Measurements from ENCODE around the gene EMC10.

Gene EMC10

GRCh38 chr19:50467566-50467965 is 8.7 kb upstream of the EMC10 start:
- H3K9me3 ChIP-seq (ENCODE audit: control insufficient read depth, insufficient read depth, low read depth, low read length) = no peaks in the 10 kb centered on the region
- H3K27ac ChIP-seq (ENCODE audit: extremely low read depth, low read depth, low read length) = no peak overlapping the region
- no peak for TF ChIP-seq TSHZ1 (tag by site-specific recombination; IDR thresholded peaks at IDR 0.05; ENCODE audit: borderline replicate concordance)
- TF ChIP-seq, protein P1, sequence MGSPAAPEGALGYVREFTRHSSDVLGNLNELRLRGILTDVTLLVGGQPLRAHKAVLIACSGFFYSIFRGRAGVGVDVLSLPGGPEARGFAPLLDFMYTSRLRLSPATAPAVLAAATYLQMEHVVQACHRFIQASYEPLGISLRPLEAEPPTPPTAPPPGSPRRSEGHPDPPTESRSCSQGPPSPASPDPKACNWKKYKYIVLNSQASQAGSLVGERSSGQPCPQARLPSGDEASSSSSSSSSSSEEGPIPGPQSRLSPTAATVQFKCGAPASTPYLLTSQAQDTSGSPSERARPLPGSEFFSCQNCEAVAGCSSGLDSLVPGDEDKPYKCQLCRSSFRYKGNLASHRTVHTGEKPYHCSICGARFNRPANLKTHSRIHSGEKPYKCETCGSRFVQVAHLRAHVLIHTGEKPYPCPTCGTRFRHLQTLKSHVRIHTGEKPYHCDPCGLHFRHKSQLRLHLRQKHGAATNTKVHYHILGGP (tag by site-specific recombination; IDR thresholded peaks at IDR 0.05) = no peak
- no peak for TF ChIP-seq ZNF449 (tag by site-specific recombination; IDR thresholded peaks at IDR 0.05)
- no peak for TF ChIP-seq ZBTB8A (tag by site-specific recombination; IDR thresholded peaks at IDR 0.05)
- TF ChIP-seq ZNF692 (tag by site-specific recombination; IDR thresholded peaks at IDR 0.05) = no peak
- no peak for TF ChIP-seq ZNF610 (tag by site-specific recombination; IDR thresholded peaks at IDR 0.05; ENCODE audit: borderline replicate concordance)
- no peak for TF ChIP-seq TCF7L2 (IDR thresholded peaks at IDR 0.05; ENCODE audit: borderline replicate concordance, low read depth, low read length)
- TF ChIP-seq ZNF362 (tag by site-specific recombination; IDR thresholded peaks at IDR 0.05) = no peak
- TF ChIP-seq PRDM10 (tag by site-specific recombination; IDR thresholded peaks at IDR 0.05) = no peak
- TF ChIP-seq ZNF792 (tag by site-specific recombination; IDR thresholded peaks at IDR 0.05) = no peak
- no peak for TF ChIP-seq ZNF433 (tag by site-specific recombination; IDR thresholded peaks at IDR 0.05; ENCODE audit: low read depth)
- TF ChIP-seq, protein P2, sequence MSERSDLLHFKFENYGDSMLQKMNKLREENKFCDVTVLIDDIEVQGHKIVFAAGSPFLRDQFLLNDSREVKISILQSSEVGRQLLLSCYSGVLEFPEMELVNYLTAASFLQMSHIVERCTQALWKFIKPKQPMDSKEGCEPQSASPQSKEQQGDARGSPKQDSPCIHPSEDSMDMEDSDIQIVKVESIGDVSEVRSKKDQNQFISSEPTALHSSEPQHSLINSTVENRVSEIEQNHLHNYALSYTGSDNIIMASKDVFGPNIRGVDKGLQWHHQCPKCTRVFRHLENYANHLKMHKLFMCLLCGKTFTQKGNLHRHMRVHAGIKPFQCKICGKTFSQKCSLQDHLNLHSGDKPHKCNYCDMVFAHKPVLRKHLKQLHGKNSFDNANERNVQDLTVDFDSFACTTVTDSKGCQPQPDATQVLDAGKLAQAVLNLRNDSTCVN (tag by site-specific recombination; optimal IDR thresholded peaks at IDR 0.05) = no peak
- TF ChIP-seq, protein P3, sequence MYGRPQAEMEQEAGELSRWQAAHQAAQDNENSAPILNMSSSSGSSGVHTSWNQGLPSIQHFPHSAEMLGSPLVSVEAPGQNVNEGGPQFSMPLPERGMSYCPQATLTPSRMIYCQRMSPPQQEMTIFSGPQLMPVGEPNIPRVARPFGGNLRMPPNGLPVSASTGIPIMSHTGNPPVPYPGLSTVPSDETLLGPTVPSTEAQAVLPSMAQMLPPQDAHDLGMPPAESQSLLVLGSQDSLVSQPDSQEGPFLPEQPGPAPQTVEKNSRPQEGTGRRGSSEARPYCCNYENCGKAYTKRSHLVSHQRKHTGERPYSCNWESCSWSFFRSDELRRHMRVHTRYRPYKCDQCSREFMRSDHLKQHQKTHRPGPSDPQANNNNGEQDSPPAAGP (tag by site-specific recombination; IDR thresholded peaks at IDR 0.05) = no peak
- TF ChIP-seq, protein P4, sequence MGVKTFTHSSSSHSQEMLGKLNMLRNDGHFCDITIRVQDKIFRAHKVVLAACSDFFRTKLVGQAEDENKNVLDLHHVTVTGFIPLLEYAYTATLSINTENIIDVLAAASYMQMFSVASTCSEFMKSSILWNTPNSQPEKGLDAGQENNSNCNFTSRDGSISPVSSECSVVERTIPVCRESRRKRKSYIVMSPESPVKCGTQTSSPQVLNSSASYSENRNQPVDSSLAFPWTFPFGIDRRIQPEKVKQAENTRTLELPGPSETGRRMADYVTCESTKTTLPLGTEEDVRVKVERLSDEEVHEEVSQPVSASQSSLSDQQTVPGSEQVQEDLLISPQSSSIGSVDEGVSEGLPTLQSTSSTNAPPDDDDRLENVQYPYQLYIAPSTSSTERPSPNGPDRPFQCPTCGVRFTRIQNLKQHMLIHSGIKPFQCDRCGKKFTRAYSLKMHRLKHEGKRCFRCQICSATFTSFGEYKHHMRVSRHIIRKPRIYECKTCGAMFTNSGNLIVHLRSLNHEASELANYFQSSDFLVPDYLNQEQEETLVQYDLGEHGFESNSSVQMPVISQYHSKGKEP (tag by site-specific recombination; IDR thresholded peaks at IDR 0.05) = no peak
- H3K36me3 ChIP-seq (ENCODE audit: control insufficient read depth in 2 of 2, insufficient read depth in 1 of 2, low read length in 2 of 2) = no peaks in the 10 kb centered on the region
- ChIA-PET CTCF (interaction anchor here (1.3 kb wide), 1 partner anchor 110 kb away, joined by 5 read pairs; no protein-coding TSS in a partner anchor), POLR2A (no interaction called here)
- H3K4me1 ChIP-seq (ENCODE audit: control insufficient read depth, insufficient read depth, low read length) = no peaks in the 10 kb centered on the region
- no peak overlapping the region for H3K4me3 ChIP-seq (ENCODE audit: low read depth, low read length)

All from HEK293 (cell line).